IPS DF 6.9 (cell line): Measurements from ENCODE around the gene KRABD2.

Experiments
- DNase-seq: peaks from one replicate; pipeline ENCODE4 v3.0.0-alpha.2; 2013; ENCODE audit warnings: low read depth, low spot score
- H3K27ac ChIP-seq: one replicate; pipeline ENCODE4 v1.5.1; 2013; ENCODE audit warnings: low read length, control low read depth
- H3K27me3 ChIP-seq: 2 replicates; pipeline ENCODE4 v1.6.1; 2013; ENCODE audit warnings: mild to moderate bottlenecking, low read length; ENCODE audit not compliant: control insufficient read depth, insufficient read depth
- H3K36me3 ChIP-seq: 2 replicates; pipeline ENCODE4 v1.6.1; 2013; ENCODE audit warnings: low read length; ENCODE audit not compliant: control insufficient read depth, insufficient read depth
- H3K4me1 ChIP-seq: 2 replicates; pipeline ENCODE4 v1.6.1; 2013; ENCODE audit warnings: low read length; ENCODE audit not compliant: control insufficient read depth, insufficient read depth
- H3K4me3 ChIP-seq: 2 replicates; pipeline ENCODE4 v1.5.1; 2013; ENCODE audit warnings: mild to moderate bottlenecking, low read length
- H3K9me3 ChIP-seq: 2 replicates; pipeline ENCODE4 v1.6.1; 2013; ENCODE audit warnings: low read length, inconsistent platforms; ENCODE audit not compliant: control insufficient read depth, insufficient read depth
- WGBS: extraction: QIAGEN DNeasy Blood & Tissue Kit; methylation state at CpG from one replicate; pipeline ENCODE4 v1.1.7; 2013; ENCODE audit warnings: mixed read lengths, missing lambda C conversion rate; ENCODE audit not compliant: insufficient read length, insufficient coverage; 5-methylcytosine and 5-hydroxymethylcytosine counted together

KRABD2 gene

DNA sequence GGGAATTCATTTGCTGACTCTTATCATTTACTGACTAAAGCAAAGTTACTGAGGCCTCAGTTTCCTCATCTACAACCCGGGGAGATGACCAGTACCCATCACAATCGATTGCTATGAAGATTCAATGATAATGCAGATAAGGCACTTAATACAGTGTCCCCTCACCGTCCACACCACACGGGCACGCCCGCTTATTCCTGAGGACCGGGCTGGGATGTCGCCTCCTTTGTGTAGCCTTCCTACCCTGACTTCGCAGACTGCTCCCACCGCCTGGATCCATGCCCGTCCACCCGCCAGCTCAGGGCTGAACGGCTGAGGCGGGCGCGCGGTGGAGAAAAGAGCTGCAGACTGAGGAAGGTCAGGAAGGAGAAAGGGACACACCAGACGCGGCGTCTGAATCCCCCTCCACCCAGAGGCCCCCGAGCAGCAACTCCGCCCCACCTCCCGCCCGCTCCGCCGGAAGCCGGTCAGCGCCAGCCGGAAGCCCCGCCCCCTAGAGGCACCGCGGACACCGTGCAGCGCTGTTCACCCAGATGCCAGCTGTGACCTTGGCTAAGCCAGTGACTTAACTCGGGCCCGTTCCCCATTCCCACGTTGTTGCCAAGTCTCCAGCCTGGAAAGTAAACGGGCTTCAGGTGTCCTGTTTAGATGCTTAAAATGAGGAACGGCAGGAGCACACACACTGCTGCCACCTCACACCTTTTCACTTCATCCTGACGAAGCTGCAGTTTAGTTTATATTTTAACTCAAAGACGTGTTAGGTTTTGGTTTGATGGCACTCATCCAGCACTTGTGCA, at the start of gene KRABD2:
TSS of gene KRABD2 (minus strand) at position 434 of the 797 bp plus-strand sequence.
- Histone ChIP-seq H3K36me3 (peaks cover 21% of the 10 kb centered on the region; the same call in 1 of the 2 replicates), H3K27ac (no peak within 1 kb of the TSS), H3K27me3 (no peaks in the 10 kb centered on the region), H3K4me3 (peak within 1 kb of the TSS; percentile 56; the same call in 1 of the 2 replicates), H3K4me1 (peaks cover 1% of the 10 kb centered on the region; the same call in 1 of the 2 replicates), H3K9me3 (no peaks in the 10 kb centered on the region)
- DNase-seq: peak; percentile 77
- WGBS: no CpG with 5 or more reads among the region's 41 CpGs

DNA sequence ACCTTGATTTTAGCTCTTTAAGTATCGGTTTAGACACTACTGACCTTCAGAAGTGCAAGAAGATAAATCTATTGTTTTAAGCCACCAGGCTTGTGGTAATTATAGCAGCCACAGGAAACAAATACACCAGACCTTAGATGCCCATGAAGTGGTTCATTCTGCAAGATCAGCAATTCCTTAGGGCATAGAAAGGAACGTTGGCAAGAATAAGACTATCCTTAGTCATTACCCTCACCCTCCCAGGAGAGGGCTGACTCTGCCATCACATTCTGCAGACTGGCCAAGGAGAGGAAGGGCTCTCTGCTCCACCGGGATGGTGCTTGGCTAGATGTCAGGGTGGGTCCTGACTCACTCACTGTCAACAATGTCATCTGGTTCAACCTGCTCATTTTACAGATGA, 45.1 kb upstream of the KRABD2 start:
- no CpG with 5 or more reads among the region's 3 CpGs for WGBS
- Histone ChIP-seq H3K4me1 (no peaks in the 10 kb centered on the region), H3K27me3 (no peaks in the 10 kb centered on the region), H3K4me3 (no peak overlapping the region), H3K36me3 (no peaks in the 10 kb centered on the region), H3K9me3 (no peaks in the 10 kb centered on the region), H3K27ac (no peak overlapping the region)
- DNase-seq: no peak

DNA sequence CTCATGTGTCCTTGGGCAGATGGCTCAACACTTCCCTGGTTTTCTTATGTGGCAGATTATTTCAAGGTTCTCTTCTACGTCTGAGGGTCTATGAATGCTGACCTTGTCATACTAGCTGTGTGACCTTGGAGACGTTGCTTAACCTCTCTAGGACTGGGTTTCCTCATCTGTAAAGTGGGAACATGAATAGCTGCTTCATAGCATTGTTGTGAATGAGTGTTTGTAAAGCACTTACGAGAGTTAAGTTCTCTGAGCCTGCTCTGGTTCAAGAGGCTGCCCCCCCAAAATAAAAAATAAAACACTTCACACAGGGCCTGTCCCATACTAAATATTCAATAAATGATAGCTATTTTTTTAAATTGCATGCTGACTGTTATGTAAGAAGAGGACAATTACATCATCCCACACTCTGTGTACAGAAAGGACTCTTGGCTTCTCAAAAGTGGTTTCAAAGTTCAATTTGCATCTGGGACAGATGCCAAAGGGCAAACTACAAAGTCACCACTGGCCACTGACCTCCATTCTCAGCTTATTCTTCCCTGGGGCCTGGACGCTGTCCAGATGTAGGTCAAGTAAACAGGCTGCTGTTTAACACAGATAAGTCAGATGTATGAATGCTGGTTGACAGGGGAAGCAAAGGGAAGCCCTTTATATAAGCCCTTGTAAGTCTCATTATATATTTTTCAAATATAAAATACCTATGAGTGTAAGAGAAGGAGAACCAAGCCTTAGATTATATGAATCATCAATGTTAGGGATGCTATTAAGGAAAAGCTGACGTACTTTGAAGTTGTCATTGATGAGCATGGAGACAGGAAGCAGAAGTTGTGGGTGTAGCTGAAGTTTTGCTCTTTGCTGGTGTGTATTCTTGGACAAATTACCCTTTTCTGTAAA, 43.8 kb upstream of the KRABD2 start:
- no peak for DNase-seq
- Histone ChIP-seq H3K4me1 (no peaks in the 10 kb centered on the region), H3K9me3 (no peaks in the 10 kb centered on the region), H3K27ac (no peak overlapping the region), H3K27me3 (no peaks in the 10 kb centered on the region), H3K36me3 (no peaks in the 10 kb centered on the region), H3K4me3 (no peak overlapping the region)
- WGBS: no CpG with 5 or more reads among the region's 5 CpGs

DNA sequence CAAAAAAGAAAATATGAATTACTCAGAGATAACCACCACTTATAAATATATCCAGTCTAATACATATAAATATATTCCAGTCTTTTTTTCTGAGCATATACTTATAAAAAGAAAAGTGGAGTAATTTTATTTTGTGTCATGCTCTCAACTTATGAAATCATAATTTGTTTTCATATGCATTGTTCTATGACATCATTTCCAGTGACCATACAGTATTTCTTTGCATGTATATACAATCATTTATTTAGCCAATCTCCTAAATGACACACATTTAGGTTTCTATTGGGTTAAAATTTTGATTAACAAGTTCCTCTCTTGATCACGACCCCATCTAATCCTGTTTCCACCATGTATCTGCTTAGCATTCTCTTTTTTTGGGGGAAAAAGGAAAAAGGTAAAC, 42.8 kb upstream of the KRABD2 start:
- H3K36me3 ChIP-seq: no peaks in the 10 kb centered on the region
- no CpG with 5 or more reads among the region's 1 CpG for WGBS

DNA sequence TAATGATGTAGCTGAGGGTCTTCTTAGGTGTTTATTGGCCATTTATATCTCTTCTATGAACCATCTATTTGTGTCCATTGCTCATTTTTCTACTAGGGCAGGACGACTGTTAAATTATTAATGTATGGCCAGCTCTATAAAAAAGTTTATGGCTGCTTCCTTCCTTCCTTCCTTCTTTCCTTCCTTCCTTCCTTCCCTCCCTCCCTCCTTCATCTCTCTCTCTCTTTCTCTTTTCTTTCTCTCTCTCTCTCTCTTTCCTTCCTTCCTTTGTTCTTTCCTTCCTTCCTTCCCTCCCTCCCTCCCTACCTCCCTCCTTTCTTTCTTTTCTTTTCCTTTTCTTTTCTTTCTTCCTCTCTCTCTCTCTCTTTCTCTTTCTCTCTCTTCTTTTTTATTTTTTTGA, 42.0 kb upstream of the KRABD2 start:
- no peaks in the 10 kb centered on the region for H3K4me1 ChIP-seq
- no peaks in the 10 kb centered on the region for H3K9me3 ChIP-seq
- H3K36me3 ChIP-seq: no peaks in the 10 kb centered on the region
- DNase-seq: no peak
- no CpG with 5 or more reads among the region's 1 CpG for WGBS
- no peak overlapping the region for H3K4me3 ChIP-seq
- H3K27ac ChIP-seq: no peak overlapping the region
- no peaks in the 10 kb centered on the region for H3K27me3 ChIP-seq

More for the DNA sequence above, 42.8 kb upstream of the KRABD2 start:
- DNase-seq: no peak
- no peaks in the 10 kb centered on the region for H3K4me1 ChIP-seq
- H3K9me3 ChIP-seq: no peaks in the 10 kb centered on the region
- no peaks in the 10 kb centered on the region for H3K27me3 ChIP-seq
- no peak overlapping the region for H3K27ac ChIP-seq
- no peak overlapping the region for H3K4me3 ChIP-seq

DNA sequence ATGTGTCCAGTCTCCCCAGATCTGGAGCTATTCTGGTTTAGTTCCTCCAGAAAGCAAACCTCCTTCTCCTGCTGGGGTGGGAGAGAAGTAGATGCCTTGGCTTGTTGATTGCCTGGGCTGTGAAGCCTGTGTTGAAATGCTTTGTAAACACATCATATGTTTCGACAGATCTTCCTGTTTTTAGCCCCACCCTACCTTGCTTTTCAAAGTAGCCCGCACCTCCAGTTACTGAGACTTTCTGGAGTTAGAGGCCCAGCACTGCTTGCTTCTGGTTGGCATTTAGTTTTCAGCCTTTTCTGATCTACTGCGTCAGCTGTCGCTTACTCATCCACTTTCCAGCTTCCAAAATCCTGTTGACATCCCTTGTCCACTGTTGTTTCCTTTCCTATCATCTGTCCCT, 41.3 kb upstream of the KRABD2 start:
- no peaks in the 10 kb centered on the region for H3K4me1 ChIP-seq
- H3K4me3 ChIP-seq: no peak overlapping the region
- WGBS: no CpG with 5 or more reads among the region's 4 CpGs

DNA sequence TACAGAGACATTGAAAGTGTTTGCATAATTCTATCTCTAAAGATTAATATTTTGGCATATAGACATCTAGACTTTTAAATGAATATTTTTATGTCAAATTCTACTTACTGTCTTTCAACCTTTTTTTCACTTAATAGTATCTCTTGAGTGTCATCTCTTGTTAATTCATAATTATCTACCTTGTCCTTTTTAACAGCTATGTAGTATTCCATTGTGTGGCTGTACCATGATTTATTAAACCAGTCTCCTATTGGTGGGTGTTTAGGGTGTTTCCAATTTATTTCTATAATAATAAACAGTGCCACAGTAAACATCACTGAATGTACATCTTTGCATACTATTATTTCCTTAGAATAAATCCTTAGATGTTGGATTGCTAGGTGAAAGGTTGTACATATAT, 37.4 kb upstream of the KRABD2 start:
- no peak overlapping the region for H3K4me3 ChIP-seq
- no peaks in the 10 kb centered on the region for H3K4me1 ChIP-seq
- H3K27me3 ChIP-seq: no peaks in the 10 kb centered on the region
- DNase-seq: no peak
- no peak overlapping the region for H3K27ac ChIP-seq
- no peaks in the 10 kb centered on the region for H3K9me3 ChIP-seq
- H3K36me3 ChIP-seq: no peaks in the 10 kb centered on the region

More for the DNA sequence above, 41.3 kb upstream of the KRABD2 start:
- Histone ChIP-seq H3K36me3 (no peaks in the 10 kb centered on the region), H3K9me3 (no peaks in the 10 kb centered on the region), H3K27ac (no peak overlapping the region), H3K27me3 (no peaks in the 10 kb centered on the region)
- DNase-seq: no peak

DNA sequence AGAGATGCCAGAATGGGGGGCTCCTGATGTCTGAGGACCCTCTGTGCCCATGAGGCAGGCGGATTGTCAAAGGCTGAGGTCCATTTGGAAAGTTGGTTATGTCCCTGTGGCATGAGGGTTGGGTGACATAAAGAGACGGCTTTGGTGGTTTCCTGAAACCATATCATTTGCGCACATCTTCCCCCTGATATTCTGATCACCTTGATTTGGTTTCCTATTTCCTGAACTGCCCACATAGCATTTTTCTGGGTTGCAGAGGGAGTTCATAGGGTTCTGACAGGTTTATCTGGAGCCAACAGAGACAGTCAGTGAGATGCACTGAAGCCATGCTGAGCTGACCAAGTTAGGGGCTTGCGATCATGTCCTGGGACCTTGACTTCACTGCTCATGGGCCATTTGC, 36.8 kb upstream of the KRABD2 start:
- no CpG with 5 or more reads among the region's 4 CpGs for WGBS
- no peaks in the 10 kb centered on the region for H3K36me3 ChIP-seq
- H3K4me1 ChIP-seq: peaks cover under 1% of the 10 kb centered on the region; the same call in 1 of the 2 replicates
- no peaks in the 10 kb centered on the region for H3K9me3 ChIP-seq
- H3K27ac ChIP-seq: no peak overlapping the region
- H3K4me3 ChIP-seq: no peak overlapping the region
- no peaks in the 10 kb centered on the region for H3K27me3 ChIP-seq
- DNase-seq: no peak

DNA sequence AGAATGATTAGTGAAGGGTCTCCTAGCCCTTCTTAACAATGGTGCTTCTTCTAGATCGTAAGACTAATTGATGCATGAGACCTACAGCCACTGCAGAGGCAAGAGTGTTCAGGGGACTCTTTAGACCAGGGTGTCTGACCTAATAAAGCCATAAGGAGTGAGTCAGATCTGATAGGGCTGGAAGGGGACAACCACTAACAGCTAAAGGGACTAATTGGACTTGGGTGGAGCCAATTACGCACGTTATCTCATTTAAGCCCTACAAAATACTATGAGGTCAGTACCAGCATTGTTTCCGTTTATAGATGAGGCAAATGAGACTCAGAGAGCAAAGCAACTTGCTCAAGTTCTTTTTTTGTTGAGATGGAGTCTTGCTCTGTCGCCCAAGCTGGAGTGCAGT, 35.6 kb upstream of the KRABD2 start:
- no peaks in the 10 kb centered on the region for H3K27me3 ChIP-seq
- H3K4me3 ChIP-seq: no peak overlapping the region
- H3K9me3 ChIP-seq: no peaks in the 10 kb centered on the region
- no CpG with 5 or more reads among the region's 5 CpGs for WGBS
- no peak for DNase-seq
- no peak overlapping the region for H3K27ac ChIP-seq
- peaks cover 2% of the 10 kb centered on the region; the same call in 1 of the 2 replicates for H3K4me1 ChIP-seq
- no peaks in the 10 kb centered on the region for H3K36me3 ChIP-seq

DNA sequence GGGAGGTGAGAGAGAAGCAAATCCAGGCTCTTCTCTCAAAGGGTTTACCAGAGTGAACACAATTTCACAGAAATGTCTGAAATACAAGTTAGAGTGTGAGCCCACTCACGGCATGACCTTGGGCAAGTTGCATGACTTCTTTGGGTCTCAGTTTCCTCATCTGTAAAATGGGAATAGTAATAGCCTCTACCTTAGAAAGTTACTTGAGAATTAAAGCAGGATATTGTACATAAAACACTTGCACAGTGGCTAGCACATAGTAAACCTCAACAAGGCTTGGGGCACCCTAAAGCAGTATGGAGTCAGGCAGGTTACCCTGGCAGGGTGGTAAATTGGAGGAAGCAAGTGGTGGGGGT, 34.4 kb upstream of the KRABD2 start:
- no CpG with 5 or more reads among the region's 1 CpG for WGBS
- no peak for DNase-seq
- H3K4me3 ChIP-seq: no peak overlapping the region

More for the DNA sequence above, 34.4 kb upstream of the KRABD2 start:
- Histone ChIP-seq H3K27ac (no peak overlapping the region), H3K27me3 (no peaks in the 10 kb centered on the region), H3K9me3 (no peaks in the 10 kb centered on the region), H3K36me3 (no peaks in the 10 kb centered on the region), H3K4me1 (peaks cover 2% of the 10 kb centered on the region; the same call in 1 of the 2 replicates)
